Measurements from ENCODE around the gene SLC4A9. TPM values are rescaled to one million over a fixed set of nuclear protein-coding genes. Genes with fewer than 3 reads are reported as not detected.
"Not testable (repeated sequence)": the region's sequence is repeated elsewhere in the genome, so short reads cannot be mapped to it uniquely, and the experiment has no call there.

The SLC4A9 gene
- polyA plus RNA-seq, 1 donor: 0.22 TPM

- 100% methylated on average over 1 of the region's 2 CpGs for WGBS (ENCODE audit: insufficient coverage, low lambda C conversion rate)
- no peak overlapping the region for H3K27ac ChIP-seq (ENCODE audit: low read length)
- no peak overlapping the region for H3K4me3 ChIP-seq (ENCODE audit: low read length)
- peaks cover 4% of the 10 kb centered on the region for H3K36me3 ChIP-seq (ENCODE audit: control insufficient read depth, insufficient read depth, low read length)
- no peak for DNase-seq
- no peaks in the 10 kb centered on the region for H3K4me1 ChIP-seq (ENCODE audit: control insufficient read depth, insufficient read depth, low read length)
- no peaks in the 10 kb centered on the region for H3K27me3 ChIP-seq (ENCODE audit: control insufficient read depth, insufficient read depth, low read length)
- H3K9me3 ChIP-seq (ENCODE audit: control insufficient read depth, low read depth, low read length): no peaks in the 10 kb centered on the region
Observed at GRCh38 chr5:140338908-140339307, 21.1 kb upstream of the SLC4A9 start.

DNA sequence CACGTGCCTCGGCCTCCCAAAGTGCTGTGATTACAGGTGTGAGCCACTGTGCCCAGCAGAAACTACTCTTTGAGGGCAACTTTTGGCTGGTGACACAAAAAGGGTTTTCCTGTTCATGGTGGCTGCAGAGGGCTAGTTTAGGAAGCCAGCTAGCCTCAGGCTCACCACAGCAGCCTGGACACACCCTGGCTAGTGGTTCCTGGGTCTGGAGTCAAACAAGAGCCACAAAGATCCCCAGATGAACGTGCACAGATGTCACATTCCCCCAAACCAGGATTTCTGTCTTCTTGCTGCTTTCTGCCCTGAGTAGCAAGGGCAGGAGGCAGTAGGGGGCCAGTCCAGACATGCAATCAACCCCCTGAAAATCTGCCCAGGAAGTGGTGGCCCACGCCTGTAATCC lies 20.4 kb upstream of the SLC4A9 start:
- H3K4me1 ChIP-seq (ENCODE audit: control insufficient read depth, insufficient read depth, low read length): peaks cover 5% of the 10 kb centered on the region
- H3K27me3 ChIP-seq (ENCODE audit: control insufficient read depth, insufficient read depth, low read length): no peaks in the 10 kb centered on the region
- H3K36me3 ChIP-seq (ENCODE audit: control insufficient read depth, insufficient read depth, low read length): peaks cover 2% of the 10 kb centered on the region
- DNase-seq: no peak
- no peak overlapping the region for H3K27ac ChIP-seq (ENCODE audit: low read length)
- WGBS (ENCODE audit: insufficient coverage, low lambda C conversion rate): no CpG with 5 or more reads among the region's 4 CpGs
- H3K4me3 ChIP-seq (ENCODE audit: low read length): no peak overlapping the region
- no peaks in the 10 kb centered on the region for H3K9me3 ChIP-seq (ENCODE audit: control insufficient read depth, low read depth, low read length)

DNA sequence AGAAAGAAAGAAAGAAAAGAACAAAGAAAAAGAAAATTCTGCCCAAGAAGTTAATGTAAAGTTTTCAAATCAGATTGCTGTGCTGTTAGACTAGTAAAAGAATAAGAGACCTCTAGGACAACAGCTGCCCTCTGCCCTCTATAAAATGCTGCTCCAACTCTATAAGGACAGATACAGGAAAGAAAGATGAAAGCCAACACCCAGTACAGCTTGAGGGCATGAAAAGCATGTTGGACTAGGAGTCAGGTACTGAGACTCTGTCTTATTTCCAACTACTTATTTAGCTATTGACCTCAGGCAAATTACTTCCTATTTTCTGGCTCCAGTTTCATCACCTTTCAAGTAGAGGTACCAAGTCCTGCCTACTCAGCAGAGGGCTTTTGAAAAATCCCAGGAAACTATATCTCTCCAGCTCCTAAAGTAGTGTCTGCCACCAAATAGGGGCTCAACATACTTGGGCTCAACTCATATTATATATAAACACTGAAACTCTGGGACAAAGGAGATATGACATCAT lies 19.3 kb upstream of the SLC4A9 start:
- Histone ChIP-seq H3K36me3 (ENCODE audit: control insufficient read depth, insufficient read depth, low read length) (peaks cover 2% of the 10 kb centered on the region), H3K27me3 (ENCODE audit: control insufficient read depth, insufficient read depth, low read length) (peaks cover 2% of the 10 kb centered on the region)
- DNase-seq: no peak

GRCh38 chr5:140341591-140341990 lies 18.4 kb upstream of the SLC4A9 start:
- Histone ChIP-seq H3K27me3 (ENCODE audit: control insufficient read depth, insufficient read depth, low read length) (peaks cover 4% of the 10 kb centered on the region), H3K27ac (ENCODE audit: low read length) (no peak overlapping the region), H3K9me3 (ENCODE audit: control insufficient read depth, low read depth, low read length) (no peaks in the 10 kb centered on the region), H3K4me1 (ENCODE audit: control insufficient read depth, insufficient read depth, low read length) (peaks cover 18% of the 10 kb centered on the region), H3K36me3 (ENCODE audit: control insufficient read depth, insufficient read depth, low read length) (peaks cover 2% of the 10 kb centered on the region), H3K4me3 (ENCODE audit: low read length) (no peak overlapping the region)
- DNase-seq: no peak
- no CpG with 5 or more reads among the region's 5 CpGs for WGBS (ENCODE audit: insufficient coverage, low lambda C conversion rate)

More for the DNA sequence above, 19.3 kb upstream of the SLC4A9 start:
- Histone ChIP-seq H3K9me3 (ENCODE audit: control insufficient read depth, low read depth, low read length) (no peaks in the 10 kb centered on the region), H3K27ac (ENCODE audit: low read length) (no peak overlapping the region), H3K4me1 (ENCODE audit: control insufficient read depth, insufficient read depth, low read length) (peaks cover 15% of the 10 kb centered on the region), H3K4me3 (ENCODE audit: low read length) (no peak overlapping the region)

DNA sequence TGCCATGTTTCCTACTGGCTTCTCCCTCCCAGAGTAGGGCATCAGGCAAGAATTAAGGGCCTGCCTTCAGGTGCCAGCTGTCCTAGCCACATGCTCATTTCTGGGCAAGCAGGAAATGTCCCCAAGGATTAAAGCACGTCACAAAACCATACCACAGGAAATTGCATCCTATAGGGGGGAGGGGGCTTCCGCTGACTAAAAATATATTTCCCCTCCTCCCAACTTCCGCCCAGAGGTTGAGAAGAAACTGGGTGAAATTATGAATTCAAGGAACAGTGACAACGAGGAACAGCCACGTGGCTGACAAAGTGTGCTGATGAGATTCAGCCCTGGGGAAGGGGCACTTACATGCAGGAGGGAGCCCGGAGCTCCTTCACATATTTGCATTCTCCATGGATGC lies 17.7 kb upstream of the SLC4A9 start:
- Histone ChIP-seq H3K36me3 (ENCODE audit: control insufficient read depth, insufficient read depth, low read length) (peaks cover 2% of the 10 kb centered on the region), H3K9me3 (ENCODE audit: control insufficient read depth, low read depth, low read length) (no peaks in the 10 kb centered on the region), H3K27ac (ENCODE audit: low read length) (no peak overlapping the region), H3K4me1 (ENCODE audit: control insufficient read depth, insufficient read depth, low read length) (peaks cover 24% of the 10 kb centered on the region), H3K27me3 (ENCODE audit: control insufficient read depth, insufficient read depth, low read length) (peaks cover 4% of the 10 kb centered on the region), H3K4me3 (ENCODE audit: low read length) (no peak overlapping the region)
- no CpG with 5 or more reads among the region's 6 CpGs for WGBS (ENCODE audit: insufficient coverage, low lambda C conversion rate)
- no peak for DNase-seq

DNA sequence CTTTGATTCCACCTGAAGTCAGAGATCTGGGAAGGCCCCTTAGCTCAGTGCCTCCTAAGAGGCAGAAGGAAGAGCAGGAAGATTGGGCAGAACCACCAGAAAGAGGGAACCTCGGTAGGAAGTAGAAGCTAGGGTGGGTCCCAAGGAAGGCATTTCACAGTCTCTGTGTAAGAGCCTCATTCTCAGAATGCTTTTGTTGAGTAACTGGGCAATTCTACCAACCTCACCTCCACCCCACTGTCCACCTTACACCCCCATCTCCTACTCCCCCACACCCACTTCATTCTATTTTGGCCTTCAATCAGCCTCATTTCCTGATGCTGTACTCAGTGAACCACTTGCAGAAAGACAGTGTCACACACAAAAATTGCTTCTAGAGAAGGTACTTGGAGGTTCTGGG lies 17.1 kb upstream of the SLC4A9 start:
- H3K27ac ChIP-seq (ENCODE audit: low read length): no peak overlapping the region

GRCh38 chr5:140343849-140344248 lies 16.1 kb upstream of the SLC4A9 start:
- peaks cover 33% of the 10 kb centered on the region for H3K4me1 ChIP-seq (ENCODE audit: control insufficient read depth, insufficient read depth, low read length)
- no CpG with 5 or more reads among the region's 8 CpGs for WGBS (ENCODE audit: insufficient coverage, low lambda C conversion rate)
- H3K27me3 ChIP-seq (ENCODE audit: control insufficient read depth, insufficient read depth, low read length); H3K9me3 ChIP-seq (ENCODE audit: control insufficient read depth, low read depth, low read length); H3K36me3 ChIP-seq (ENCODE audit: control insufficient read depth, insufficient read depth, low read length); H3K27ac ChIP-seq (ENCODE audit: low read length); H3K4me3 ChIP-seq (ENCODE audit: low read length); DNase-seq: not testable (repeated sequence)

More for the DNA sequence above, 17.1 kb upstream of the SLC4A9 start:
- H3K4me3 ChIP-seq (ENCODE audit: low read length): no peak overlapping the region
- peaks cover 29% of the 10 kb centered on the region for H3K4me1 ChIP-seq (ENCODE audit: control insufficient read depth, insufficient read depth, low read length)
- peaks cover 4% of the 10 kb centered on the region for H3K27me3 ChIP-seq (ENCODE audit: control insufficient read depth, insufficient read depth, low read length)
- WGBS (ENCODE audit: insufficient coverage, low lambda C conversion rate): no CpG with 5 or more reads among the region's 1 CpG
- H3K9me3 ChIP-seq (ENCODE audit: control insufficient read depth, low read depth, low read length): no peaks in the 10 kb centered on the region
- DNase-seq: no peak
- peaks cover 2% of the 10 kb centered on the region for H3K36me3 ChIP-seq (ENCODE audit: control insufficient read depth, insufficient read depth, low read length)

- no peaks in the 10 kb centered on the region for H3K9me3 ChIP-seq (ENCODE audit: control insufficient read depth, low read depth, low read length)
- DNase-seq: peak; percentile 47 to 68
- WGBS (ENCODE audit: insufficient coverage, low lambda C conversion rate): 40% methylated on average over 1 of the region's 4 CpGs
- H3K27me3 ChIP-seq (ENCODE audit: control insufficient read depth, insufficient read depth, low read length): peaks cover 4% of the 10 kb centered on the region
- no peak overlapping the region for H3K27ac ChIP-seq (ENCODE audit: low read length)
- peaks cover 2% of the 10 kb centered on the region for H3K36me3 ChIP-seq (ENCODE audit: control insufficient read depth, insufficient read depth, low read length)
- H3K4me1 ChIP-seq (ENCODE audit: control insufficient read depth, insufficient read depth, low read length): peaks cover 33% of the 10 kb centered on the region
- no peak overlapping the region for H3K4me3 ChIP-seq (ENCODE audit: low read length)
Observed at GRCh38 chr5:140344683-140345423, 15.1 kb upstream of the SLC4A9 start.

DNA sequence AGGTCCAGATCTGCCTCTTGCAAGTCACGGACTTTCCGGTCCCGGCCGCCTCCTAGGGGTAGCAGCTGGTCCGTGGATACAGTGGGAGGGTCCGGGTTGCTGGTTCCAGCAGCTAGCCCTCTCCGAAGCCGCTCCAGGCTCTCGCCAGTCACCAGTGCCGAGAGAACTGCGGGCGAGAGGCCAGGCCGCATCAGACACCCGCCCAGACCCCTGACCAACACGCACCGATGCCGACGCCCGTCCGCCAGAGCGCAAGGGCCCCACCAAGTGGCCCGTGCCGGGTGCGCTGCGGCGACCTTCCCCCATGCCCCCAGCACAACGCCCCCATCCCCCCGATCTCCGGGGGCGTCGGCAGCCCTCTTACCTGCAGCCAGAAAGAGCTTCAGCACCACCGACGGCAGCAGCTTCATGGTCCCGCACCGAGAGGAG lies 14.1 kb upstream of the SLC4A9 start:
- peak overlapping the region; percentile 58 for H3K4me3 ChIP-seq (ENCODE audit: low read length)
- DNase-seq: peak in 1 of 2 donors; percentile 73
- WGBS (ENCODE audit: insufficient coverage, low lambda C conversion rate): no CpG with 5 or more reads among the region's 35 CpGs
- H3K27ac ChIP-seq (ENCODE audit: low read length): no peak overlapping the region
- H3K27me3 ChIP-seq (ENCODE audit: control insufficient read depth, insufficient read depth, low read length): peaks cover 4% of the 10 kb centered on the region
- no peaks in the 10 kb centered on the region for H3K9me3 ChIP-seq (ENCODE audit: control insufficient read depth, low read depth, low read length)
- H3K36me3 ChIP-seq (ENCODE audit: control insufficient read depth, insufficient read depth, low read length): peaks cover 2% of the 10 kb centered on the region
- peaks cover 33% of the 10 kb centered on the region for H3K4me1 ChIP-seq (ENCODE audit: control insufficient read depth, insufficient read depth, low read length)

DNA sequence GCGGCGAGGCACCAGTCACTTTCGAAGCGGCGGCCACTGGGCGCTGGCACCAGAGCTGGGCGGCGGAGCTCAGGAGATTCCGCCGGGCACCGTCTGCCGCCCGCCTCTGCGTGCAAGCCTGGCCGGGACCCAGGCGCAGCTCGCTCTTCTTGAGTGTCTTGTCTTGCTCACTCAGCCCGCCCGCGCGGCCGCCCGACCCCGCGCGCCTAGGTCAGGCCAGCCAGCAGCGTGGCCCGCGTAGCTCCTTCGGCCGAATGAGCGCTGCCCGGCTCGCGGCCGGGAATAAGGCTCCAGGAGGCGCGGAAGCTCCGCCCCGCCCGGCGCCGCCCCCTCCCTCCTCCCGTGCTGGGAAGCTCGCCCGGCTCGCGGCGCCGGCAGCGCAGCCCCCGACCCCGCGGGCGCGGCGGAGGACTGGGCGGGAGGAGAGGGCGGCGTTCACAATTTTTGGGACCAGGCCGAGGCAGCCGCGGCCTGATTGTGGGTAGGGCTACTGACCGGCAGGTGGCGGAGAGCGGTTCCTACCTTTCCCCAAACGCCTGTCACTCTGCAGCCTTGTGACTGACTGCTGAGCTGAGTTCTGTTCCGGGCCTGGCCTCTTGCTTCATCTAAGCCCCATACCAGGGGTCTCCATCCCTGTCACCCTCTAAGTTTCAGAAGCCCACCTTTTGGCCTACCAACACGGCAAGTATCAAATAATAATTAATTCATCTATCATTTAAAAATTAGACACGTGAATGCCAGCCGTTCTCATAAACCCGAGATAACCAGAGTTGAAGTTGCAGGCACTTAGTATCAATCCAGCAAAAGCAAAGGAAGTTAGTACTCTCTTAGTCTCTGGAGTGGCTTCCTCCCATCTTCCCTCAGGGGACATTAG lies 13.4 kb upstream of the SLC4A9 start, which contains the start of gene HBEGF:
Gene HBEGF (minus strand): TSS at position 256 of the 874 bp plus-strand sequence. CDS start 275 bp downstream, outside the sequence.
- Histone ChIP-seq H3K4me3 (ENCODE audit: low read length) (peak within 1 kb of the TSS; percentile 58), H3K36me3 (ENCODE audit: control insufficient read depth, insufficient read depth, low read length) (peaks cover 2% of the 10 kb centered on the region), H3K27ac (ENCODE audit: low read length) (no peak within 1 kb of the TSS), H3K9me3 (ENCODE audit: control insufficient read depth, low read depth, low read length) (no peaks in the 10 kb centered on the region), H3K4me1 (ENCODE audit: control insufficient read depth, insufficient read depth, low read length) (peaks cover 33% of the 10 kb centered on the region), H3K27me3 (ENCODE audit: control insufficient read depth, insufficient read depth, low read length) (peaks cover 4% of the 10 kb centered on the region)
- peak; percentile 55 to 84 for DNase-seq
- 4% methylated on average over 3 of the region's 72 CpGs for WGBS (ENCODE audit: insufficient coverage, low lambda C conversion rate)
